HCT116 (cell line): ENCODE measurements around the gene CPT1B. TPM values are rescaled to one million over a fixed set of nuclear protein-coding genes. Genes with fewer than 3 reads are reported as not detected.
"Not testable (repeated sequence)": the region's sequence is repeated elsewhere in the genome, so short reads cannot be mapped to it uniquely, and the experiment has no call there.

Source experiments
- ATAC-seq: fragments of 200-7000 bp; cut with Tn5 transposase; 2 replicates; pipeline ENCODE4 v1.9.1; 2020; ENCODE audit warnings: mild to moderate bottlenecking, moderate library complexity
- BruUV-seq: library from RNA; stranded (reverse); fragments of 400-500 nt; replicated peaks from 2 replicates; lab custom pipeline; 2021; lab: Mats Ljungman, UMichigan
- CTCF ChIA-PET: fragments of 300-600 bp; sonication (Branson Sonifier 250); formaldehyde crosslinking; loops from one replicate; lab custom pipeline; 2021; ENCODE audit warnings: antibody characterized with exemption; lab: Charles Lee
- POLR2A ChIA-PET: fragments of 300-600, 350-600 bp; sonication (Branson Sonifier 250); formaldehyde crosslinking; loops from one replicate; lab custom pipeline; 2021; ENCODE audit warnings: antibody characterized with exemption; lab: Charles Lee
- RAD21 ChIA-PET, 2 experiments: fragments of 300-600 bp; sonication (Branson Sonifier 250); formaldehyde crosslinking; loops; one replicate each; lab custom pipeline; 2023; ENCODE audit warnings: low total read pairs in 2 of 2; ENCODE audit not compliant: uncharacterized antibody in 2 of 2, unreplicated experiment in 2 of 2, low non-redundant PET in 1 of 2; lab: Charles Lee
- DNase-seq: peaks from one replicate; pipeline ENCODE4 v3.0.0-alpha.2; 2010; ENCODE audit warnings: low read depth, low spot score
- H2AFZ ChIP-seq: fragments of 200-600 bp; shearing (Covaris generic), sonication (generic); 2 replicates; pipeline ENCODE4 v1.6.1; 2017; ENCODE audit warnings: low read depth, mixed run types, mixed read lengths, antibody characterized with exemption, low read length; ENCODE audit not compliant: poor library complexity, severe bottlenecking
- H3K27ac ChIP-seq: 2 replicates; pipeline ENCODE4 v1.5.1; 2012; ENCODE audit warnings: low read depth, low read length
- H3K27me3 ChIP-seq: fragments of 200-600 bp; sonication (generic); 2 replicates; pipeline ENCODE4 v1.6.1; 2016; ENCODE audit warnings: mixed run types, low read length, mixed read lengths; ENCODE audit not compliant: insufficient read depth
- H3K36me3 ChIP-seq, 2 experiments: fragments of 200-500 bp in 1 of 2; fragments of 200-600 bp in 1 of 2; sonication (Bioruptor generic) in 1 of 2; sonication (generic) in 1 of 2; 2 replicates each; pipeline versions ENCODE4 v1.5.1 to v1.6.1; 2014 to 2016; ENCODE audit warnings: low read length in 2 of 2, inconsistent platforms in 1 of 2, mixed read lengths in 1 of 2, mixed run types in 1 of 2; ENCODE audit not compliant: insufficient read depth in 2 of 2, control insufficient read depth in 1 of 2
- H3K4me1 ChIP-seq, 2 experiments: fragments of 200-600 bp in 1 of 2; sonication (generic) in 1 of 2; 2 replicates each; pipeline versions ENCODE4 v1.5.1 to v1.6.1; 2012 to 2017; ENCODE audit warnings: low read length in 2 of 2, inconsistent platforms in 1 of 2, mild to moderate bottlenecking in 1 of 2, mixed read lengths in 1 of 2, mixed run types in 1 of 2, moderate library complexity in 1 of 2; ENCODE audit not compliant: insufficient read depth in 2 of 2, control insufficient read depth in 1 of 2
- H3K4me2 ChIP-seq: fragments of 200-600 bp; sonication (generic); 2 replicates; pipeline ENCODE4 v1.6.1; 2017; ENCODE audit warnings: mixed run types, low read length, mixed read lengths
- H3K4me3 ChIP-seq, 2 experiments: fragments of 200-600 bp in 1 of 2; sonication (generic) in 1 of 2; replicated peaks in 1 of 2; 2 replicates each; pipeline ENCODE4 v1.5.1; 2011 to 2016; ENCODE audit warnings: low read length in 2 of 2, control low read depth in 1 of 2, low read depth in 1 of 2, mild to moderate bottlenecking in 1 of 2, mixed read lengths in 1 of 2, mixed run types in 1 of 2
- H3K79me2 ChIP-seq: fragments of 200-600 bp; sonication (generic); 2 replicates; pipeline ENCODE4 v1.6.1; 2017; ENCODE audit warnings: mild to moderate bottlenecking, mixed run types, low read length, moderate library complexity, mixed read lengths; ENCODE audit not compliant: insufficient read depth
- H3K9ac ChIP-seq: fragments of 200-600 bp; sonication (generic); 2 replicates; pipeline ENCODE4 v1.6.1; 2016; ENCODE audit warnings: low read length, mixed read lengths
- H3K9me2 ChIP-seq: fragments of 200-600 bp; sonication (generic), shearing (Covaris generic); 2 replicates; pipeline ENCODE4 v1.6.1; 2017; ENCODE audit warnings: mixed run types, mild to moderate bottlenecking, moderate library complexity; ENCODE audit not compliant: insufficient read depth
- H3K9me3 ChIP-seq, 2 experiments: fragments of 200-500 bp in 1 of 2; fragments of 200-600 bp in 1 of 2; sonication (Bioruptor generic) in 1 of 2; sonication (generic) in 1 of 2; 2 replicates each; pipeline ENCODE4 v1.6.1; 2014 to 2017; ENCODE audit warnings: low read length in 2 of 2, mixed read lengths in 2 of 2, inconsistent platforms in 1 of 2, low read depth in 1 of 2, mild to moderate bottlenecking in 1 of 2, mixed run types in 1 of 2, moderate library complexity in 1 of 2; ENCODE audit not compliant: control insufficient read depth in 1 of 2, insufficient read depth in 1 of 2
- H4K20me1 ChIP-seq: fragments of 200-600 bp; sonication (generic), shearing (Covaris generic); 2 replicates; pipeline ENCODE4 v1.6.1; 2017; ENCODE audit warnings: mixed run types, mild to moderate bottlenecking, moderate library complexity; ENCODE audit not compliant: insufficient read depth
- CBX3 ChIP-seq: IDR thresholded peaks from 2 replicates; pipeline ENCODE4 v1.6.1; 2012; ENCODE audit warnings: low read depth
- CEBPB ChIP-seq: IDR thresholded peaks from 2 replicates; pipeline ENCODE4 v1.6.1; 2012; ENCODE audit warnings: low read depth
- EGR1 ChIP-seq: IDR thresholded peaks from 2 replicates; pipeline ENCODE4 v1.6.1; 2012; ENCODE audit warnings: low read depth
- ELF1 ChIP-seq: IDR thresholded peaks from 2 replicates; pipeline ENCODE4 v1.6.1; 2012; ENCODE audit warnings: low read depth, borderline replicate concordance
- EZH2phosphoT487 ChIP-seq: fragments of 200-600 bp; IDR thresholded peaks from 2 replicates; pipeline ENCODE4 v1.6.1; 2018; ENCODE audit warnings: antibody characterized with exemption, borderline replicate concordance
- JUND ChIP-seq: IDR thresholded peaks from 2 replicates; pipeline ENCODE4 v1.6.1; 2012
- MAX ChIP-seq: IDR thresholded peaks from 2 replicates; pipeline ENCODE4 v1.6.1; 2012
- POLR2AphosphoS5 ChIP-seq: IDR thresholded peaks from 2 replicates; pipeline ENCODE4 v1.6.1; 2011; ENCODE audit warnings: mild to moderate bottlenecking, low read depth, low read length, moderate library complexity
- SIN3A ChIP-seq: IDR thresholded peaks from 2 replicates; pipeline ENCODE4 v1.6.1; 2012; ENCODE audit warnings: low read depth
- YY1 ChIP-seq: IDR thresholded peaks from 2 replicates; pipeline ENCODE4 v1.6.1; 2011; ENCODE audit warnings: low read length, low read depth, moderate library complexity, mild to moderate bottlenecking; ENCODE audit not compliant: insufficient replicate concordance; ENCODE audit errors: extremely low read depth
- ZNF274 ChIP-seq: fragments of 200-500 bp; sonication (Bioruptor generic); IDR thresholded peaks from 2 replicates; pipeline ENCODE4 v1.6.1; 2014; ENCODE audit warnings: mild to moderate bottlenecking, low read depth, low read length, inconsistent platforms
- intact Hi-C: fragments of 100-400 bp; cut with micrococcal nuclease; formaldehyde crosslinking; loops from 2 replicates; pipeline ENCODE4 v1.10.0; 2022
- total RNA-seq: library from RNA; stranded (reverse); gene quantifications from one replicate; pipeline ENCODE4 v1.2.1, GENCODE V29; 2021; ENCODE audit not compliant: unreplicated experiment
- TF ChIP-seq, protein P1 (sequence below): IDR thresholded peaks from 2 replicates; pipeline ENCODE4 v1.6.1; 2012; ENCODE audit warnings: low read depth

Gene CPT1B
- total RNA-seq, 1 experiment from 2014 or later, result 35.1 TPM

GRCh38 chr22:50533856-50534711 lies 44.1 kb downstream of the CPT1B start:
- DNase-seq, H3K36me3 ChIP-seq, H3K4me3 ChIP-seq, H3K27ac ChIP-seq, H3K4me2 ChIP-seq, H2AFZ ChIP-seq, H3K9ac ChIP-seq, H3K9me2 ChIP-seq, RAD21 ChIA-PET, H3K79me2 ChIP-seq, ATAC-seq, H3K27me3 ChIP-seq, CTCF ChIA-PET, BruUV-seq, H4K20me1 ChIP-seq, H3K9me3 ChIP-seq: not testable (repeated sequence)
- intact Hi-C loops, result loop anchor here (5.0 kb wide), 1 partner anchor 88 kb away; no protein-coding TSS in a partner anchor
- H3K4me1 ChIP-seq, result peaks cover 3 to 41% of the 10 kb centered on the region in 2 experiments; a peak in 3 of 4 replicates
- POLR2A ChIA-PET, result interaction anchor here (2.3 kb wide), 1 partner anchor 11 kb away, joined by 7 read pairs; the partner anchor contains the start of gene KLHDC7B

GRCh38 chr22:50532824-50533796 lies 45.1 kb downstream of the CPT1B start:
- peaks cover 5% of the 10 kb centered on the region; the same call in 1 of the 2 replicates for H3K79me2 ChIP-seq
- peak overlapping the region in 1 of 2 experiments; percentile 92; a peak in 1 of 4 replicates for H3K4me3 ChIP-seq
- RAD21 ChIA-PET, result no interaction called here
- H2AFZ ChIP-seq, result no peak overlapping the region
- no peak overlapping the region for H3K27ac ChIP-seq
- H4K20me1 ChIP-seq, result no peaks in the 10 kb centered on the region
- intact Hi-C loops, result loop anchor here (5.0 kb wide), 1 partner anchor 89 kb away; no protein-coding TSS in a partner anchor
- H3K27me3 ChIP-seq, result no peaks in the 10 kb centered on the region
- no TSS peak for BruUV-seq
- H3K9me2 ChIP-seq, result no peaks in the 10 kb centered on the region
- TF ChIP-seq MAX (no peak), JUND (no peak), ZNF274 (no peak), CBX3 (no peak), YY1 (no peak), ELF1 (no peak), CEBPB (no peak), POLR2AphosphoS5 (no peak), EGR1 (no peak), SIN3A (no peak), EZH2phosphoT487 (no peak)
- TF ChIP-seq, protein P1, sequence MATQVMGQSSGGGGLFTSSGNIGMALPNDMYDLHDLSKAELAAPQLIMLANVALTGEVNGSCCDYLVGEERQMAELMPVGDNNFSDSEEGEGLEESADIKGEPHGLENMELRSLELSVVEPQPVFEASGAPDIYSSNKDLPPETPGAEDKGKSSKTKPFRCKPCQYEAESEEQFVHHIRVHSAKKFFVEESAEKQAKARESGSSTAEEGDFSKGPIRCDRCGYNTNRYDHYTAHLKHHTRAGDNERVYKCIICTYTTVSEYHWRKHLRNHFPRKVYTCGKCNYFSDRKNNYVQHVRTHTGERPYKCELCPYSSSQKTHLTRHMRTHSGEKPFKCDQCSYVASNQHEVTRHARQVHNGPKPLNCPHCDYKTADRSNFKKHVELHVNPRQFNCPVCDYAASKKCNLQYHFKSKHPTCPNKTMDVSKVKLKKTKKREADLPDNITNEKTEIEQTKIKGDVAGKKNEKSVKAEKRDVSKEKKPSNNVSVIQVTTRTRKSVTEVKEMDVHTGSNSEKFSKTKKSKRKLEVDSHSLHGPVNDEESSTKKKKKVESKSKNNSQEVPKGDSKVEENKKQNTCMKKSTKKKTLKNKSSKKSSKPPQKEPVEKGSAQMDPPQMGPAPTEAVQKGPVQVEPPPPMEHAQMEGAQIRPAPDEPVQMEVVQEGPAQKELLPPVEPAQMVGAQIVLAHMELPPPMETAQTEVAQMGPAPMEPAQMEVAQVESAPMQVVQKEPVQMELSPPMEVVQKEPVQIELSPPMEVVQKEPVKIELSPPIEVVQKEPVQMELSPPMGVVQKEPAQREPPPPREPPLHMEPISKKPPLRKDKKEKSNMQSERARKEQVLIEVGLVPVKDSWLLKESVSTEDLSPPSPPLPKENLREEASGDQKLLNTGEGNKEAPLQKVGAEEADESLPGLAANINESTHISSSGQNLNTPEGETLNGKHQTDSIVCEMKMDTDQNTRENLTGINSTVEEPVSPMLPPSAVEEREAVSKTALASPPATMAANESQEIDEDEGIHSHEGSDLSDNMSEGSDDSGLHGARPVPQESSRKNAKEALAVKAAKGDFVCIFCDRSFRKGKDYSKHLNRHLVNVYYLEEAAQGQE, result no peak
- H3K4me2 ChIP-seq, result peak overlapping the region; percentile 93
- CTCF ChIA-PET, result no interaction called here
- no peaks in the 10 kb centered on the region for H3K36me3 ChIP-seq
- DNase-seq, result no peak
- no peaks in the 10 kb centered on the region for H3K9me3 ChIP-seq
- peak overlapping the region; percentile 91; the same call in 1 of the 2 replicates for H3K9ac ChIP-seq
- POLR2A ChIA-PET, result no interaction called here
- H3K4me1 ChIP-seq, result peaks cover 3 to 47% of the 10 kb centered on the region in 2 experiments; a peak in 3 of 4 replicates
- no peak for ATAC-seq
